Loucy (cell line): ENCODE data around the gene DOCK8.

ENCODE experiments used
- H2AFZ ChIP-seq: fragments of 200-600 bp; sonication (generic); 2 replicates; pipeline ENCODE4 v1.6.0; 2016; ENCODE audit warnings: antibody characterized with exemption, mild to moderate bottlenecking, low read length, moderate library complexity
- H3F3A ChIP-seq: fragments of 200-600 bp; 2 replicates; pipeline ENCODE4 v1.6.0; 2016; ENCODE audit warnings: antibody characterized with exemption, low read depth, mild to moderate bottlenecking
- H3K27me3 ChIP-seq: fragments of 200-600 bp; sonication (generic); 2 replicates; pipeline ENCODE4 v1.6.1; 2014; ENCODE audit warnings: low read length, mild to moderate bottlenecking; ENCODE audit not compliant: insufficient read depth, poor library complexity, severe bottlenecking
- H3K36me3 ChIP-seq: fragments of 200-600 bp; sonication (generic); 2 replicates; pipeline ENCODE4 v1.6.1; 2016; ENCODE audit warnings: low read length; ENCODE audit not compliant: insufficient read depth
- H3K4me1 ChIP-seq: fragments of 200-600 bp; sonication (generic); 2 replicates; pipeline ENCODE4 v1.5.1; 2014; ENCODE audit warnings: low read length, mild to moderate bottlenecking; ENCODE audit not compliant: insufficient read depth, poor library complexity, severe bottlenecking
- H3K4me2 ChIP-seq: fragments of 200-600 bp; sonication (generic); 2 replicates; pipeline ENCODE4 v1.6.0; 2014; ENCODE audit warnings: antibody characterized with exemption, low read length, low read depth, mild to moderate bottlenecking; ENCODE audit not compliant: poor library complexity, severe bottlenecking
- H3K4me3 ChIP-seq: fragments of 200-600 bp; sonication (generic); 2 replicates; pipeline ENCODE4 v1.5.1; 2014; ENCODE audit warnings: low read length, mild to moderate bottlenecking, mixed read lengths; ENCODE audit not compliant: poor library complexity, severe bottlenecking
- H3K79me2 ChIP-seq: fragments of 200-600 bp; sonication (generic); 2 replicates; pipeline ENCODE4 v1.6.1; 2014; ENCODE audit warnings: low read length; ENCODE audit not compliant: insufficient read depth
- H3K9ac ChIP-seq: fragments of 200-600 bp; sonication (generic); 2 replicates; pipeline ENCODE4 v1.6.0; 2014; ENCODE audit warnings: mild to moderate bottlenecking, low read depth, low read length, moderate library complexity; ENCODE audit not compliant: poor library complexity, severe bottlenecking
- H3K9me2 ChIP-seq: fragments of 200-600 bp; sonication (generic); replicated peaks from 2 replicates; pipeline ENCODE4 v1.6.1; 2016; ENCODE audit warnings: low read depth, low read length, mixed read lengths
- H3K9me3 ChIP-seq: fragments of 200-600 bp; sonication (generic); 2 replicates; pipeline ENCODE4 v1.6.1; 2014; ENCODE audit warnings: mild to moderate bottlenecking, antibody characterized with exemption, low read length, low read depth; ENCODE audit not compliant: insufficient read depth
- H4K20me1 ChIP-seq: fragments of 200-600 bp; sonication (generic); 2 replicates; pipeline ENCODE4 v1.6.0; 2014; ENCODE audit warnings: antibody characterized with exemption, low read length, mild to moderate bottlenecking; ENCODE audit not compliant: insufficient read depth, poor library complexity, severe bottlenecking
- EZH2phosphoT487 ChIP-seq: fragments of 200-600 bp; IDR thresholded peaks from 2 replicates; pipeline ENCODE4 v1.6.1; 2018; ENCODE audit warnings: antibody characterized with exemption, mild to moderate bottlenecking, moderate library complexity, borderline replicate concordance
- TF ChIP-seq, protein P1 (sequence below): fragments of 200-600 bp; sonication (generic); conservative IDR thresholded peaks from 2 replicates; pipeline ENCODE4 v1.5.1; 2014; ENCODE audit warnings: mild to moderate bottlenecking, antibody characterized with exemption, low read length

DOCK8 gene

DNA sequence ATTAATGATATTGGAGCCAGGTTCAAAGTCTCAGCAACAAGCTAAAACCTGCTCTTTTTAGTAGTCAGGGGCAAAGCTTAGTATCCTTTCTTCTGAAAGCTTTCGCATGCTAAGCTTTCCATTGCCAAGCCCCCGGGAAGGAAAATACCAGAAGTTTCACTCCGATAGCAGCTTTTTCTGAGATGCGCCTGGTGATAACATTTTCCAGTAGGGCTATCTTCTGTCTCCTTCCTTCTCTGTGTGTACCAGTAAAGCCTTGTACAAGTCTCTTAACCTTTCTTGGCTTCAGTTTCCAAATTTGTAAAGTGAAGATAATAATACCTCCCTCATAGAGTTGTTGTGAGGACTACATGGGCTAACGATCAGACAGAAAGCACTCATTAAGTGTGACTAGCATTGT, 36.7 kb downstream of the DOCK8 start:
- no peaks in the 10 kb centered on the region for H3F3A ChIP-seq
- peaks cover 38% of the 10 kb centered on the region for H3K4me1 ChIP-seq
- no peaks in the 10 kb centered on the region for H3K9me2 ChIP-seq
- H4K20me1 ChIP-seq = no peaks in the 10 kb centered on the region
- H3K4me2 ChIP-seq = no peak overlapping the region
- no peaks in the 10 kb centered on the region for H3K9me3 ChIP-seq
- no peak for TF ChIP-seq EZH2phosphoT487
- TF ChIP-seq, protein P1, sequence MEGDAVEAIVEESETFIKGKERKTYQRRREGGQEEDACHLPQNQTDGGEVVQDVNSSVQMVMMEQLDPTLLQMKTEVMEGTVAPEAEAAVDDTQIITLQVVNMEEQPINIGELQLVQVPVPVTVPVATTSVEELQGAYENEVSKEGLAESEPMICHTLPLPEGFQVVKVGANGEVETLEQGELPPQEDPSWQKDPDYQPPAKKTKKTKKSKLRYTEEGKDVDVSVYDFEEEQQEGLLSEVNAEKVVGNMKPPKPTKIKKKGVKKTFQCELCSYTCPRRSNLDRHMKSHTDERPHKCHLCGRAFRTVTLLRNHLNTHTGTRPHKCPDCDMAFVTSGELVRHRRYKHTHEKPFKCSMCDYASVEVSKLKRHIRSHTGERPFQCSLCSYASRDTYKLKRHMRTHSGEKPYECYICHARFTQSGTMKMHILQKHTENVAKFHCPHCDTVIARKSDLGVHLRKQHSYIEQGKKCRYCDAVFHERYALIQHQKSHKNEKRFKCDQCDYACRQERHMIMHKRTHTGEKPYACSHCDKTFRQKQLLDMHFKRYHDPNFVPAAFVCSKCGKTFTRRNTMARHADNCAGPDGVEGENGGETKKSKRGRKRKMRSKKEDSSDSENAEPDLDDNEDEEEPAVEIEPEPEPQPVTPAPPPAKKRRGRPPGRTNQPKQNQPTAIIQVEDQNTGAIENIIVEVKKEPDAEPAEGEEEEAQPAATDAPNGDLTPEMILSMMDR = no peak
- H3K36me3 ChIP-seq = no peaks in the 10 kb centered on the region
- no peaks in the 10 kb centered on the region for H3K27me3 ChIP-seq
- H3K9ac ChIP-seq = no peak overlapping the region
- H3K4me3 ChIP-seq = no peak overlapping the region
- peaks cover 25% of the 10 kb centered on the region for H3K79me2 ChIP-seq
- no peak overlapping the region for H2AFZ ChIP-seq

DNA sequence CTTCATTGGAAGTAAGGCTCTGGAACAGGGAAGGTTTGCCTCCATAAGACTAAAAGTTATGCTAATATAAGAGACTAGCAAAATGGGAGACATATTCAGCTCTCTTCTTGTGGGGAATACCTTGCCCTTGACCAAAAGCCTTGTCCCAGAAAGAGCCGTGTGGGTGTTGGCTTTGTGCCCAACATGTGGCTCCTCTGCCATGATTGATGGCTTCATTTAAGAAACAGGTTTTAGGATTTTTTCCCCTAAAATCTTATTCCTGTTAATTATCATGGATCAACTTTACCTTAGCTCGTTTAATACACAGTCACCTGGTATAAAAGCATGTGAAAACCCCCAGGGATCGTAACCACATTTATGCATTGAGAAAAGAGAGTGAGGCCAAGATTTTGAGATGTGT, 38.9 kb downstream of the DOCK8 start:
- peaks cover 36% of the 10 kb centered on the region for H3K79me2 ChIP-seq
- H3K4me2 ChIP-seq = no peak overlapping the region
- H3K27me3 ChIP-seq = no peaks in the 10 kb centered on the region

DNA sequence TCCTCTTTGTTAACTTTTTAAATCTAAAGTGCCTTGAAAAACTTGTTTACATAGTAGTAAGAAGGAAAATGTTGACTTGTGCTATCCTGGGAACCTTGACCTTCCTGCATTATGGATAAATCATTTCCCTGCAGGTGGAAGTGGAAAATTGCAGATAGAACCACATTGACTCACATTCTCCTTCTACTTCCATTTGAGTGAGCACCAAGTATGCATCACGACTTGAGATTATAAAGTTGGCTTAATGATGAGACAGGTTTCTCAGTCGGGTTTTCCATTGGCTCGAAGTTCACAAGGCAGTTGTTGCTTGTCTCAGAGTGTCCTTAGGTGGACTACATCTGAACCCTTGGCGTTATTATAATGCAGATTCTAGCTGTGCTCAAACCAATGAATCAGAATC, 39.9 kb downstream of the DOCK8 start:
- no peaks in the 10 kb centered on the region for H4K20me1 ChIP-seq
- H3K4me3 ChIP-seq = no peak overlapping the region
- H3F3A ChIP-seq = no peaks in the 10 kb centered on the region
- no peak overlapping the region for H2AFZ ChIP-seq
- H3K4me1 ChIP-seq = peaks cover 38% of the 10 kb centered on the region
- TF ChIP-seq, protein P1 = no peak
- TF ChIP-seq EZH2phosphoT487 = no peak
- H3K79me2 ChIP-seq = peaks cover 30% of the 10 kb centered on the region
- H3K4me2 ChIP-seq = no peak overlapping the region
- H3K36me3 ChIP-seq = no peaks in the 10 kb centered on the region
- no peaks in the 10 kb centered on the region for H3K9me2 ChIP-seq
- no peaks in the 10 kb centered on the region for H3K27me3 ChIP-seq
- no peak overlapping the region for H3K9ac ChIP-seq
- no peaks in the 10 kb centered on the region for H3K9me3 ChIP-seq

More for the DNA sequence above, 38.9 kb downstream of the DOCK8 start:
- no peaks in the 10 kb centered on the region for H4K20me1 ChIP-seq
- H3K4me1 ChIP-seq = peaks cover 38% of the 10 kb centered on the region
- no peak for TF ChIP-seq EZH2phosphoT487
- TF ChIP-seq, protein P1 = no peak
- H3K9ac ChIP-seq = no peak overlapping the region
- H2AFZ ChIP-seq = no peak overlapping the region
- H3K9me3 ChIP-seq = no peaks in the 10 kb centered on the region
- H3F3A ChIP-seq = no peaks in the 10 kb centered on the region
- no peaks in the 10 kb centered on the region for H3K36me3 ChIP-seq
- no peaks in the 10 kb centered on the region for H3K9me2 ChIP-seq
- H3K4me3 ChIP-seq = no peak overlapping the region
